GM12872 (cell line): ENCODE measurements around the gene DOCK2.

Source experiments
- CTCF ChIP-seq: IDR thresholded peaks from 3 replicates; pipeline ENCODE4 v1.5.1; 2011; ENCODE audit warnings: low read depth, mild to moderate bottlenecking, low read length, moderate library complexity; ENCODE audit not compliant: insufficient read depth

DOCK2 gene

GRCh38 chr5:169629847-169630548 lies 7.1 kb upstream of the DOCK2 start:
- TF ChIP-seq CTCF: no peak

GRCh38 chr5:169631360-169631759 lies 5.7 kb upstream of the DOCK2 start:
- TF ChIP-seq CTCF: no peak

GRCh38 chr5:169632946-169633345 lies 4.1 kb upstream of the DOCK2 start:
- no peak for TF ChIP-seq CTCF

GRCh38 chr5:169634606-169635005 lies 2.5 kb upstream of the DOCK2 start:
- TF ChIP-seq CTCF: no peak

GRCh38 chr5:169635936-169636335 lies 1.1 kb upstream of the DOCK2 start:
- no peak for TF ChIP-seq CTCF

GRCh38 chr5:169636477-169637084 lies 494 bp upstream of the DOCK2 start:
- TF ChIP-seq CTCF: no peak

- TF ChIP-seq CTCF: no peak
These were observed 560 bp downstream of the DOCK2 start for GRCh38 chr5:169637549-169638121.
